RPMI8226 (cell line): ENCODE measurements around the gene SRMS.

Experiments used
- DNase-seq: peaks from one replicate; pipeline ENCODE4 v3.0.0-alpha.2; 2015

Gene SRMS

GRCh38 chr20:63551068-63551467, 3.5 kb upstream of the SRMS start:
- DNase-seq = no peak

DNA sequence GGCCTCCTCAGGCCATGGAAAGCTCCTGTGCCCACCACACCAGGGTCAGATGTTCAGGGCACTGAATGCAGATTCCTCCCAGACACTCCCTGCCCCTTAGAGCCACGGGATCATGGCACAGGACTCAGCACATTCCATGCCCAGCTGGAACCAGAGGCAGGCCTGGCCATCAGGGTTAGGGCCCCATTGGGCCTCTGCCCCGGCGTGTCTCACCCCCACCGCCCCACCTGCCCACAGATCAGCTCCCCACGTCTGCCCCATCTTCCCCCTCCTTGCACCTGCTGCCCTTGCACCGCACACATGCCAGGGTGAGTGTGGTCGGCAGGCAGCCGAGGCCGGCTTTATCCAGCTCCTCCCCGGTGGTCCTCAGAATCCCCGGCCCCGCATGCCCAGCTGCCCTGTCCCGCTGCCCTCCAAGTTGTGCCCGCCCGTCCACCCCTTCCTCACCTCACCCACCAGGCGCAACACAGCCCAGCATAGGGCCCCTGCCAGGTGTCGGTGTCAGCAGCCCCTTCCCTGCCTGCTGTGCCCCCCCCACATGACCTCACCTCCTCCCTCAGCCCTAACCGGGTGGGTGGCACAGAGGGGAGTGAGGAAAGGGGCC, 2.2 kb upstream of the SRMS start:
- no peak for DNase-seq

GRCh38 chr20:63549019-63549418, 1.5 kb upstream of the SRMS start:
- no peak for DNase-seq

DNA sequence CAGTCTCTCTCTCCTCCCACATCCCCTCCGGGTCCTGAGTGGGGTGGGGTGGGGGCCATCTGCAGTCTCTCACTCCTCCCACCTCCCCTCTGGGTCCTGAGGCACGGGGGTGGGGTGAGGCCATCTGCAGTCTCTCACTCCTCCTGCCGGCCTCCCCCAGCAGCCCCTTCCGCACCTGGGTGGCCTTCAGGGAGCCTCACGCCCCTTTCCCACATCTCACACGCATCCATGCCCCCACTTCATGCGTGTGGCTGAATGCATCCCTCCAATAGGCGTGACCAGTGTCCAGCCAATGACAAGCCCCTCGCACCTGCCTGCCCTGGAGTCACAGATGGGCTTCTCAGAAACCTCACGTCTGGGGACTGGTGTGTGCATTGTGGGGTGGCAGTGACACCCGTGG, 993 bp upstream of the SRMS start:
- no peak for DNase-seq

GRCh38 chr20:63546956-63547724, 409 bp downstream of the SRMS start:
- DNase-seq = no peak

- no peak for DNase-seq
Observed at GRCh38 chr20:63546256-63546955, 1.1 kb downstream of the SRMS start.

GRCh38 chr20:63545814-63546213, 1.7 kb downstream of the SRMS start:
- DNase-seq = peak; percentile 46

GRCh38 chr20:63544958-63545516, 2.5 kb downstream of the SRMS start:
- no peak for DNase-seq

GRCh38 chr20:63544241-63544957, 3.1 kb downstream of the SRMS start:
- DNase-seq = no peak

DNA sequence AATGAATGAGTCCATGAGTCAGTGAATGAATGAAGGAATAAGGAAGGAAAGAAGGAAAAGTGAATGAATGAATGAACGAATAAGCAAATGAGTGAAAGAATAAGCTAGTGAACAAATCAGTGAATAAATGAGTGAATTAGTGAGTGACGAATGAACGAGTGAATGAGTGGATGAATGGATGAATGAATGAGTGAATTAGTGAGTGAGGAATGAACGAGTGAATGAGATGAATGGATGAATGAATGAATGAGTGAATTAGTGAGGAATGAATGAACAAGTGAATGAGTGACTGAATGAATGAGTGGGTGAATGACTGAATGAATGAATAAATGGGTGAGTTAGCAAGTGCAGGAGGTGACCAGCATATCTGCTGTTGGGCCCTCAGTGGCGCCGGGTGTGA, 3.8 kb downstream of the SRMS start:
- DNase-seq = no peak

GRCh38 chr20:63543131-63543530, 4.4 kb downstream of the SRMS start:
- no peak for DNase-seq

GRCh38 chr20:63542696-63543095, 4.9 kb downstream of the SRMS start:
- peak; percentile 47 for DNase-seq

DNA sequence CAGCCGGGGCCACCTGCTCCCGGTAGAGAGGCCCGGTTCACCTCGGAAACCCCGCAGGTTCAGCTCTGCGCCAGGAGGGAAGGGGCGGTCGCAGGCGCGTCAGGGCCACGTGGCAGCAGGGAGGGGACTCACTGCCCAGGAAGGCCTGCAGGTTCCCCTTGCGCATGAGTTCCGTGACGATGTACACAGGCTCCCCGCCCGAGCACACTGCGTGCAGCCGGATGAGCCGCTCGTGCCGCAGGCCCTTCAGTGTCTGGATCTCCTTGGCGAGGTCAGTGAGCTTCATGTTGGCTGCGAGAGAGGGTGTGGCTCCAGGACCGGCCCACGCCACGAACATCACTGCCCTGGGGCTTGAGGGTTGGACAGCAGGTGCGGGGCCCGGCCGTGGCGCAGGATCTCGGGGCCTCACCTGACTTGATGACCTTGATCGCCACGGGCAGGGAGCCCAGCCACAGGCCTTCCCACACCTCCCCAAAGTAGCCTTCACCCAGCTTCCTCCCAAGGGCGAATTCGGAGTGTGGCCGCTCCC, 5.5 kb downstream of the SRMS start:
- DNase-seq = peak; percentile 57

DNA sequence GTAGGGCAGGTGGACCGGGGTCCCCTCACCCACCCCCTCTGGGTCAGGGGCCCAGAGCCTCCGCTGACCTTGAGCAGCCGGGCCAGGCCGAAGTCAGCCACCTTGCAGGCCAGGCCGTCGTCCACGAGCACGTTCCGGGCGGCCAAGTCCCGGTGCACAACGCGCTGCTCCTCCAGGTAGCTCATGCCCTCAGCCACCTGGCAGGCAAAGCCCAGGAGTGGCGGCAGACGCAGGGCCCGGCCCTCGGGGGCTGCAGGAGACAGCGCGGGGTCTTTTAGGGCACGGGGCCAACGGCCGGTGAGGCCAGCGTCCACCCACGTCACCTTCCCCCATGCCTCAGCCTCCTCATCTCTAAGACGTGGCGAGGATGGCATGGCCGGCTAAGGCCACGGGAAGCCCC, 6.2 kb downstream of the SRMS start:
- DNase-seq = no peak

GRCh38 chr20:63540417-63541186, 6.9 kb downstream of the SRMS start:
- no peak for DNase-seq

GRCh38 chr20:63539441-63540370, 7.8 kb downstream of the SRMS start:
- no peak for DNase-seq

GRCh38 chr20:63539092-63539430, 8.5 kb downstream of the SRMS start:
- DNase-seq = no peak

GRCh38 chr20:63538204-63539091, 9.1 kb downstream of the SRMS start:
- peak; percentile 86 for DNase-seq

DNA sequence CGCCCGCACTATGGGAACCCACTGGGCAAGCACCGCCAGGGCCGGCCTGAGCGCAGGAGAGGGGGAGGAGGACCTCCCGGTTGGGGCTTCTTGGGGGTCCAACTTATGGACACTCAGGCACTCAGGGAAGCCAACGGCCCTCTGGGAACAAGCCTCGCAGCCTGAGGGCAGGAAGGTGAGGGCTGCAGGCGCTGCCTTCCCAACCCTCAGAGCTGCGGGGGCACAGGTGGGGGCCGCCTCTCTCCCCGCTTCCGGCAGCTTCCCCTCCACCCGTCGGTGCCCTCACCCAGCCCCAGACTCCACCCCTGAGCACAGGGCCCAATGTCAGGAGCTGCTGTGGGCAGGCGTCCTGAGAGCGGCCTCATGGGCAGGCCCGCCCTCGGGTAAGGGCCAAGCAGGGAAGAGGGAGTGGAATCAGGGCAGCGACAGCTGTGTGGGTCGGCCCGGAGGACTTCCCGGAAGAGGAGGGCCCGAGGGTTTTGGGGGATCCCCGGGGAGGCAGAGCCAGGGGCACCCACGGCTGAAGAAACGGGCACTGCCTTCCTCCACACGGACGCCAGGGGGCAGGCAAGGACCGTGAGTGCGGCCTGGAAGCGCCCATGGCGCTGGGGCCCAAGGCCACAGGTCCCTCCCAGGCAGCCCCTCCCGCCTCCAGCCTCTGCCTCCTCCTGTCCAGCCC, 9.9 kb downstream of the SRMS start:
- DNase-seq = peak; percentile 93
